Measurements from ENCODE around the gene AOPEP. TPM values are rescaled to one million over a fixed set of nuclear protein-coding genes. Genes with fewer than 3 reads are reported as not detected.
A peak's percentile ranks its signal among the peaks of the same experiment; 100 is the strongest.

Gene AOPEP
- total and polyA plus RNA-seq, 12 donors, result 110 to 250 (median 161) TPM

DNA sequence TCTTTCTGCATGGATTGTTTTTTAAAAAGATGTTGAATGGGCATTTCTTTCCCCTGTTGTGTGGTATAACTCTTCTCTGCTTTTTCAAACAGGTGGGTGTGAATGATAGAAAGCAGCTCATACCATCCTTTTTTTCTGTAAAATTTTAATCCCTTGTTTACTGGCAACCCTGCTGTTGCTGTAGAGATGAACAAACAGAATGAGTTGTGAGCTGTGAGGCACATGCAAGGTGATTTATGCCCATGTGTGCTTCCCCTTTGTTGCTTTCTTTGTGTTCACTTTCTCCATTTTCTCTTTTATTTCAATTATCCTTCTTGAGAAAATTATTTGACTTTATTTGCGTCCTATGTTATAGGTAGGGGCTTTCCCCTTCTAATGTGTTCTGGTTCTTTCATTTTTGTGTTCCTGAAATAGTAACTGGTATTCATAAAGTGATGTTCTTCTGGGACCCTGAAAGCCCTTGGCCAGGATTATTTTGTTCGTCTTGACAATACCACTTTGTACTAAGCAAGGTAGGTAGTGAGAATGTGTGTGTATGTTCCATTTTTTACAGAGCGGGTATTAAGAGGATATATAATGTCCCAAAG is 79.9 kb downstream of the AOPEP start:
- TF ChIP-seq, protein P1, sequence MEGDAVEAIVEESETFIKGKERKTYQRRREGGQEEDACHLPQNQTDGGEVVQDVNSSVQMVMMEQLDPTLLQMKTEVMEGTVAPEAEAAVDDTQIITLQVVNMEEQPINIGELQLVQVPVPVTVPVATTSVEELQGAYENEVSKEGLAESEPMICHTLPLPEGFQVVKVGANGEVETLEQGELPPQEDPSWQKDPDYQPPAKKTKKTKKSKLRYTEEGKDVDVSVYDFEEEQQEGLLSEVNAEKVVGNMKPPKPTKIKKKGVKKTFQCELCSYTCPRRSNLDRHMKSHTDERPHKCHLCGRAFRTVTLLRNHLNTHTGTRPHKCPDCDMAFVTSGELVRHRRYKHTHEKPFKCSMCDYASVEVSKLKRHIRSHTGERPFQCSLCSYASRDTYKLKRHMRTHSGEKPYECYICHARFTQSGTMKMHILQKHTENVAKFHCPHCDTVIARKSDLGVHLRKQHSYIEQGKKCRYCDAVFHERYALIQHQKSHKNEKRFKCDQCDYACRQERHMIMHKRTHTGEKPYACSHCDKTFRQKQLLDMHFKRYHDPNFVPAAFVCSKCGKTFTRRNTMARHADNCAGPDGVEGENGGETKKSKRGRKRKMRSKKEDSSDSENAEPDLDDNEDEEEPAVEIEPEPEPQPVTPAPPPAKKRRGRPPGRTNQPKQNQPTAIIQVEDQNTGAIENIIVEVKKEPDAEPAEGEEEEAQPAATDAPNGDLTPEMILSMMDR (IDR thresholded peaks at IDR 0.05), result no peak
- peak overlapping the region in 7 of 10 donors; percentile 7 to 73 (median 50) for H3K27ac ChIP-seq
- H3K4me1 ChIP-seq, result peaks cover 11 to 63% (median 36%) of the 10 kb centered on the region in 9 donors

DNA sequence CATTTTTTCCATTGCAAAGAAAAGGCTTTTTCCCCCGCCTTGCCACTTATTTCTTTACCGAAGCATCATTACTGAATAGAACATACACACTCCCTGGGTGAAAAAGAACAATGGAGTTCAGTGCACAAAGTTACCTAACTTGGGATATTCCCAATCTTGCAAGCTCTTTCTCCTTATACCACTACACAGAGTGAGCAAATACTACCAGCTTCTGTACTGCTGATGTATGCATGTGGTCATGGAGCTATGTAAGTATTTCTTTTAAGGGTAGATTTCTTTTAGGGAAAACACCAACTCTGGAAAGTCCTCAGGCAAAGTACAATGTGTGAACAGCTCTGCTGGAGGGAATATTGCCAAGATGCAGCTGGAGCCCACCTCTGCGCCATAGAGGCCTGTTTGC is 81.1 kb downstream of the AOPEP start:
- H3K4me3 ChIP-seq, result no peak overlapping the region
- TF ChIP-seq, protein P1 (IDR thresholded peaks at IDR 0.05), result no peak
- 96 to 97% methylated on average over 3 of the region's 3 CpGs for WGBS, 2 donors
- H3K4me1 ChIP-seq, result peaks cover 13 to 67% (median 37%) of the 10 kb centered on the region in 9 donors
- DNase-seq (no peak), ATAC-seq (no peak)
- H3K27me3 ChIP-seq, result no peaks in the 10 kb centered on the region
- no peaks in the 10 kb centered on the region for H3K36me3 ChIP-seq
- no peaks in the 10 kb centered on the region for H3K9me3 ChIP-seq
- H3K27ac ChIP-seq, result peak overlapping the region in 4 of 10 donors; percentile 64 to 80 (median 72)
- intact Hi-C loops (cut with DNase I), result loop anchor here in 2 of 10 donors (5.0 kb wide), 2 partner anchors 60 to 65 kb away; no protein-coding TSS in a partner anchor

More for the DNA sequence above, 79.9 kb downstream of the AOPEP start:
- Histone ChIP-seq H3K4me3 (no peak overlapping the region), H3K27me3 (no peaks in the 10 kb centered on the region), H3K9me3 (no peaks in the 10 kb centered on the region), H3K36me3 (no peaks in the 10 kb centered on the region)
- no peak for ATAC-seq
- WGBS, 2 donors, result 92 to 98% methylated on average over 3 of the region's 3 CpGs
- no peak for DNase-seq
- intact Hi-C loops (cut with DNase I), result loop anchor here in 2 of 10 donors (5.0 kb wide), 2 partner anchors 61 to 66 kb away; no protein-coding TSS in a partner anchor

DNA sequence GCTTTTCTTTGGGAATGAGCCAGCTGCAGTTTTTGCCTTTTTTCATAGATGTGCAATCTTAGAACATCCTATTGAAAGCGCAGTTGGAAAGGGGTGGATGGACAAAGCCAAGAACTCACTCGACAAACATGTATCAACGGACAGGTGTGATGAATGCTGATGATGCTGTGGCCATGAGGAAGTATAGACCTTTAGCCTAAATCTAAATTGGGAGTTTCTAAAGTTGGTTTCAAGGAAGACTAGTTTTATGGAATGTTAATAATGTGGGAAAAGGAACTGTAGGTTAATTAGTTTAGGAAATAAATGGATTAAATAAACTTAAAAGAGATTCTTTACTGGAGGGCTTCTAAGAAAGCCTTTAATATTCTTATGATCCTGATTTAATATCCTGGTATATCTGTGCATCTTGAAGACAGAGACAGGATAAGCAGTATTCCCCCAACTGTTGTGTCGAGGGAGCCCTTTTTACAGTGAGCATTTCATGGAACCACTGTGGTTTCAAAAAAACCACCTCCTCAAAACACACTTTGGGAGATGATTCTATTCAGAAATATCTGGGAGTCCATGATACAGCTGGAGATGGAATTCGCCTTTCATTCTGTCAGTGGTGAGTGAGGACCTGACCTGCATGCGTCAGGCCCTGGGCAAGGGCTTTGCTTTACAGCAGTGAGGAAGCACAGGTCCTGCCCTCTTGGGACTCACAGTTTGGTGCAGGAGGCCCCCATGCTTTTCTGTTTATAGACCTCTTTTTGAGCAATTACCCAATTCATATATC is 82.6 kb downstream of the AOPEP start:
- no peaks in the 10 kb centered on the region for H3K9me3 ChIP-seq
- TF ChIP-seq, protein P1 (IDR thresholded peaks at IDR 0.05), result no peak
- no peaks in the 10 kb centered on the region for H3K36me3 ChIP-seq
- peak overlapping the region in 7 of 10 donors; percentile 33 to 80 (median 67) for H3K27ac ChIP-seq
- no peak overlapping the region for H3K4me3 ChIP-seq
- ATAC-seq (no peak), DNase-seq (no peak)
- peaks cover 17 to 79% (median 48%) of the 10 kb centered on the region in 9 donors for H3K4me1 ChIP-seq
- 96 to 97% methylated on average over 6 of the region's 6 CpGs for WGBS, 2 donors
- intact Hi-C loops (cut with DNase I), result loop anchor here in 2 of 10 donors (5.0 kb wide), 2 partner anchors 58 to 63 kb away; no protein-coding TSS in a partner anchor
- H3K27me3 ChIP-seq, result no peaks in the 10 kb centered on the region

DNA sequence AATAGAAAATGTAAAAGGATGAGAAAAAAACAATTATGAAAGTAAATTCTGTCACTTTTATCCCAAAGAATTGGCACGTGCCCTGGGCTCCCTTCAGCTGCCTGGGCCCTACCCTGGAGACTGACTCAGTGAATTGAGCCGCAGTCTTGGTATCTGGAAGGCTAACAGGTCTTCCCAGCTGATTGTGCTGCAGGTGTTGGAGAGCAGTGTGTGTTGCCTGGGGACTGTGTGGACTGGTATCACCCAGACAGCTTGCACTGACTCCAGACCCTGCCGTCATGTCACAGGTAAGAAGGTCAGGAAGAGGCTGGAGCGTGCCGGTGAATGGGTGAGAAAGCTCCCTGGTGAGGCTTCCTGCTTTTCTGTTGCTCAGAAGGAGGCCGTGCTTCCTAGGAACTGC is 83.3 kb downstream of the AOPEP start:
- no peaks in the 10 kb centered on the region for H3K36me3 ChIP-seq
- H3K27ac ChIP-seq, result peak overlapping the region in 1 of 10 donors; percentile 64
- DNase-seq (no peak), ATAC-seq (no peak)
- WGBS, 2 donors, result 98 to 99% methylated on average over 6 of the region's 6 CpGs
- no peaks in the 10 kb centered on the region for H3K9me3 ChIP-seq
- TF ChIP-seq, protein P1 (IDR thresholded peaks at IDR 0.05), result no peak
- peaks cover 17 to 79% (median 46%) of the 10 kb centered on the region in 9 donors for H3K4me1 ChIP-seq
- no peak overlapping the region for H3K4me3 ChIP-seq
- no peaks in the 10 kb centered on the region for H3K27me3 ChIP-seq
- intact Hi-C loops (cut with DNase I), result loop anchor here in 2 of 10 donors (5.0 kb wide), 2 partner anchors 58 to 63 kb away; no protein-coding TSS in a partner anchor
